HEK293 (cell line): ENCODE data around the gene KIRREL3.
"Not testable (repeated sequence)": the region's sequence is repeated elsewhere in the genome, so short reads cannot be mapped to it uniquely, and the experiment has no call there.

Source experiments
- CTCF ChIA-PET: fragments of 350-600 bp; formaldehyde crosslinking; extraction: SDS; loops from one replicate; lab custom pipeline; 2021; ENCODE audit warnings: antibody characterized with exemption; lab: Yijun Ruan, JAX
- POLR2A ChIA-PET: fragments of 300-600 bp; formaldehyde crosslinking; extraction: SDS; loops from one replicate; lab custom pipeline; 2020; ENCODE audit warnings: antibody characterized with exemption, inconsistent platforms; lab: Yijun Ruan, JAX
- H3K27ac ChIP-seq: fragments of 200-500 bp; sonication (Bioruptor generic); 2 replicates; pipeline ENCODE4 v1.5.1; 2014; ENCODE audit warnings: low read depth, low read length, control low read depth, inconsistent platforms; ENCODE audit errors: extremely low read depth
- H3K36me3 ChIP-seq, 2 experiments: fragments of 200-500 bp in 1 of 2; sonication (Bioruptor generic) in 1 of 2; 1 replicate in 1 of 2; 2 replicates in 1 of 2; pipeline ENCODE4 v1.5.1; 2014 to 2017; ENCODE audit warnings: inconsistent platforms in 2 of 2, low read length in 2 of 2; ENCODE audit not compliant: control insufficient read depth in 2 of 2, insufficient read depth in 1 of 2
- H3K4me1 ChIP-seq: fragments of 200-500 bp; sonication (Bioruptor generic); 2 replicates; pipeline ENCODE4 v1.5.1; 2014; ENCODE audit warnings: mild to moderate bottlenecking, low read length, inconsistent platforms; ENCODE audit not compliant: control insufficient read depth, insufficient read depth
- H3K4me3 ChIP-seq: 2 replicates; pipeline ENCODE4 v1.5.1; 2011; ENCODE audit warnings: low read depth, mild to moderate bottlenecking, control low read depth, low read length, moderate library complexity
- H3K9me3 ChIP-seq: fragments of 200-500 bp; sonication (Bioruptor generic); 2 replicates; pipeline ENCODE4 v1.5.1; 2014; ENCODE audit warnings: low read depth, low read length, inconsistent platforms; ENCODE audit not compliant: control insufficient read depth, insufficient read depth
- SCRT1 ChIP-seq: fragments of 450-650 bp; formaldehyde crosslinking; IDR thresholded peaks from 2 replicates; pipeline ENCODE4 v1.5.1; 2016; ENCODE audit warnings: missing biosample characterization, missing genetic modification characterization, borderline replicate concordance
- ZNF112 ChIP-seq: fragments of 450-650 bp; formaldehyde crosslinking; IDR thresholded peaks from 2 replicates; pipeline ENCODE4 v1.5.0; 2017; ENCODE audit warnings: missing biosample characterization, missing genetic modification characterization
- ZNF214 ChIP-seq: fragments of 450-650 bp; formaldehyde crosslinking; IDR thresholded peaks from 2 replicates; pipeline ENCODE4 v1.5.1; 2017; ENCODE audit warnings: missing biosample characterization, mild to moderate bottlenecking, missing genetic modification characterization, borderline replicate concordance
- ZNF221 ChIP-seq: fragments of 450-650 bp; formaldehyde crosslinking; IDR thresholded peaks from 2 replicates; pipeline ENCODE4 v1.5.1; 2017; ENCODE audit warnings: missing biosample characterization, missing genetic modification characterization, borderline replicate concordance
- ZNF23 ChIP-seq: fragments of 450-650 bp; formaldehyde crosslinking; IDR thresholded peaks from 2 replicates; pipeline ENCODE4 v1.5.1; 2016; ENCODE audit warnings: missing biosample characterization, missing genetic modification characterization, borderline replicate concordance
- ZNF248 ChIP-seq: fragments of 450-650 bp; formaldehyde crosslinking; IDR thresholded peaks from 2 replicates; pipeline ENCODE4 v1.5.1; 2017; ENCODE audit warnings: missing biosample characterization, missing genetic modification characterization
- ZNF350 ChIP-seq: fragments of 450-650 bp; formaldehyde crosslinking; IDR thresholded peaks from 2 replicates; pipeline ENCODE4 v1.5.0; 2017; ENCODE audit warnings: missing biosample characterization, mild to moderate bottlenecking, missing genetic modification characterization
- ZNF423 ChIP-seq: fragments of 450-650 bp; formaldehyde crosslinking; IDR thresholded peaks from 2 replicates; pipeline ENCODE4 v1.5.1; 2016; ENCODE audit warnings: missing biosample characterization, missing genetic modification characterization
- ZNF449 ChIP-seq: fragments of 450-650 bp; formaldehyde crosslinking; IDR thresholded peaks from 2 replicates; pipeline ENCODE4 v1.5.1; 2017; ENCODE audit warnings: missing biosample characterization, mild to moderate bottlenecking, missing genetic modification characterization, moderate library complexity
- ZNF549 ChIP-seq: fragments of 450-650 bp; IDR thresholded peaks from 2 replicates; pipeline ENCODE4 v1.5.1; 2018; ENCODE audit warnings: missing biosample characterization, missing genetic modification characterization, mild to moderate bottlenecking, inconsistent platforms, moderate library complexity
- ZNF571 ChIP-seq: fragments of 450-650 bp; formaldehyde crosslinking; IDR thresholded peaks from 2 replicates; pipeline ENCODE4 v1.5.0; 2017; ENCODE audit warnings: missing biosample characterization, missing genetic modification characterization
- ZNF610 ChIP-seq: fragments of 450-650 bp; formaldehyde crosslinking; IDR thresholded peaks from 2 replicates; pipeline ENCODE4 v1.5.1; 2016; ENCODE audit warnings: missing biosample characterization, missing genetic modification characterization, borderline replicate concordance
- ZNF624 ChIP-seq: fragments of 450-650 bp; formaldehyde crosslinking; IDR thresholded peaks from 2 replicates; pipeline ENCODE4 v1.5.1; 2017; ENCODE audit warnings: missing biosample characterization, missing genetic modification characterization
- ZNF664 ChIP-seq: fragments of 450-650 bp; formaldehyde crosslinking; IDR thresholded peaks from 2 replicates; pipeline ENCODE4 v1.5.1; 2016; ENCODE audit warnings: missing biosample characterization, missing genetic modification characterization
- ZSCAN16 ChIP-seq: fragments of 450-650 bp; formaldehyde crosslinking; IDR thresholded peaks from 2 replicates; pipeline ENCODE4 v1.5.1; 2016; ENCODE audit warnings: missing biosample characterization, missing genetic modification characterization
- ZXDB ChIP-seq: fragments of 450-650 bp; formaldehyde crosslinking; IDR thresholded peaks from 2 replicates; pipeline ENCODE4 v1.5.1; 2016; ENCODE audit warnings: missing biosample characterization, missing genetic modification characterization
- TF ChIP-seq, protein P1 (sequence below): fragments of 450-650 bp; formaldehyde crosslinking; IDR thresholded peaks from 2 replicates; pipeline ENCODE4 v1.5.1; 2016; ENCODE audit warnings: missing biosample characterization, missing genetic modification characterization
- TF ChIP-seq, protein P2 (sequence below): fragments of 450-650 bp; formaldehyde crosslinking; IDR thresholded peaks from 2 replicates; pipeline ENCODE4 v1.5.1; 2016; ENCODE audit warnings: missing biosample characterization, missing genetic modification characterization
- TF ChIP-seq, protein P3 (sequence below): fragments of 450-650 bp; formaldehyde crosslinking; IDR thresholded peaks from 2 replicates; pipeline ENCODE4 v1.5.1; 2016; ENCODE audit warnings: missing biosample characterization, missing genetic modification characterization

The KIRREL3 gene

GRCh38 chr11:126398296-126398695, 602.3 kb downstream of the KIRREL3 start:
- H3K36me3 ChIP-seq: no peaks in the 10 kb centered on the region
- no peaks in the 10 kb centered on the region for H3K4me1 ChIP-seq
- no peaks in the 10 kb centered on the region for H3K9me3 ChIP-seq
- POLR2A ChIA-PET: no interaction called here
- H3K4me3 ChIP-seq: no peak overlapping the region
- CTCF ChIA-PET: no interaction called here
- no peak overlapping the region for H3K27ac ChIP-seq
- TF ChIP-seq ZNF112 (tag by site-specific recombination) (no peak), ZNF549 (tag by site-specific recombination) (no peak), ZNF221 (tag by site-specific recombination) (no peak), ZSCAN16 (tag by site-specific recombination) (no peak)

DNA sequence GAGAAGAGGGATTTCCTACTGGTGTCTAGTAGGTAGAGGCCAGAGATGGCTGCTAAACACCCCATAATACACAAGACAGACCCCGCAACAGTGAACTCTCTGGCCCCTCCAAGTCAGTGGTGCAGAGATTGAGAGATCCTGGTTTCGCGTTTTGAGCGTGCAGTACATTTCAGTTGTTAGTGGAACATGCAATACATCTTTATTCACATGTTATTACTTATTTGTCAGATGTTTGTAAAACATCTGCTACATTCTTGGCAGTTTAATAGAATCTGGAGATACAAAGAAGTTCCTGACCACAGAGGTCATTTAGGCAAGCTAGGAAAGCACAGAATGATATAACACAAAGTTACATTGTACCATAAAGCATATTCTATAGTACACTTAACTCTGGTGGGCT, 603.6 kb downstream of the KIRREL3 start:
- H3K9me3 ChIP-seq: no peaks in the 10 kb centered on the region
- POLR2A ChIA-PET: no interaction called here
- H3K27ac ChIP-seq: no peak overlapping the region
- CTCF ChIA-PET: no interaction called here
- TF ChIP-seq ZNF664 (no peak), ZNF23 (tag by site-specific recombination) (no peak), ZNF248 (no peak), ZNF610 (tag by site-specific recombination) (no peak), ZNF350 (tag by site-specific recombination) (no peak), ZNF449 (no peak), ZNF423 (no peak), ZNF571 (tag by site-specific recombination) (no peak), SCRT1 (tag by site-specific recombination) (no peak), ZNF214 (tag by site-specific recombination) (no peak), ZXDB (tag by site-specific recombination) (no peak), ZNF624 (tag by site-specific recombination) (no peak)
- TF ChIP-seq, protein P1, sequence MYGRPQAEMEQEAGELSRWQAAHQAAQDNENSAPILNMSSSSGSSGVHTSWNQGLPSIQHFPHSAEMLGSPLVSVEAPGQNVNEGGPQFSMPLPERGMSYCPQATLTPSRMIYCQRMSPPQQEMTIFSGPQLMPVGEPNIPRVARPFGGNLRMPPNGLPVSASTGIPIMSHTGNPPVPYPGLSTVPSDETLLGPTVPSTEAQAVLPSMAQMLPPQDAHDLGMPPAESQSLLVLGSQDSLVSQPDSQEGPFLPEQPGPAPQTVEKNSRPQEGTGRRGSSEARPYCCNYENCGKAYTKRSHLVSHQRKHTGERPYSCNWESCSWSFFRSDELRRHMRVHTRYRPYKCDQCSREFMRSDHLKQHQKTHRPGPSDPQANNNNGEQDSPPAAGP (tag by site-specific recombination): no peak
- TF ChIP-seq, protein P2, sequence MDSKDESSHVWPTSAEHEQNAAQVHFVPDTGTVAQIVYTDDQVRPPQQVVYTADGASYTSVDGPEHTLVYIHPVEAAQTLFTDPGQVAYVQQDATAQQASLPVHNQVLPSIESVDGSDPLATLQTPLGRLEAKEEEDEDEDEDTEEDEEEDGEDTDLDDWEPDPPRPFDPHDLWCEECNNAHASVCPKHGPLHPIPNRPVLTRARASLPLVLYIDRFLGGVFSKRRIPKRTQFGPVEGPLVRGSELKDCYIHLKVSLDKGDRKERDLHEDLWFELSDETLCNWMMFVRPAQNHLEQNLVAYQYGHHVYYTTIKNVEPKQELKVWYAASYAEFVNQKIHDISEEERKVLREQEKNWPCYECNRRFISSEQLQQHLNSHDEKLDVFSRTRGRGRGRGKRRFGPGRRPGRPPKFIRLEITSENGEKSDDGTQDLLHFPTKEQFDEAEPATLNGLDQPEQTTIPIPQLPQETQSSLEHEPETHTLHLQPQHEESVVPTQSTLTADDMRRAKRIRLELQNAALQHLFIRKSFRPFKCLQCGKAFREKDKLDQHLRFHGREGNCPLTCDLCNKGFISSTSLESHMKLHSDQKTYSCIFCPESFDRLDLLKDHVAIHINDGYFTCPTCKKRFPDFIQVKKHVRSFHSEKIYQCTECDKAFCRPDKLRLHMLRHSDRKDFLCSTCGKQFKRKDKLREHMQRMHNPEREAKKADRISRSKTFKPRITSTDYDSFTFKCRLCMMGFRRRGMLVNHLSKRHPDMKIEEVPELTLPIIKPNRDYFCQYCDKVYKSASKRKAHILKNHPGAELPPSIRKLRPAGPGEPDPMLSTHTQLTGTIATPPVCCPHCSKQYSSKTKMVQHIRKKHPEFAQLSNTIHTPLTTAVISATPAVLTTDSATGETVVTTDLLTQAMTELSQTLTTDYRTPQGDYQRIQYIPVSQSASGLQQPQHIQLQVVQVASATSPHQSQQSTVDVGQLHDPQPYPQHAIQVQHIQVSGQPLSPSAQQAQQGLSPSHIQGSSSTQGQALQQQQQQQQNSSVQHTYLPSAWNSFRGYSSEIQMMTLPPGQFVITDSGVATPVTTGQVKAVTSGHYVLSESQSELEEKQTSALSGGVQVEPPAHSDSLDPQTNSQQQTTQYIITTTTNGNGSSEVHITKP (tag by site-specific recombination): no peak
- TF ChIP-seq, protein P3, sequence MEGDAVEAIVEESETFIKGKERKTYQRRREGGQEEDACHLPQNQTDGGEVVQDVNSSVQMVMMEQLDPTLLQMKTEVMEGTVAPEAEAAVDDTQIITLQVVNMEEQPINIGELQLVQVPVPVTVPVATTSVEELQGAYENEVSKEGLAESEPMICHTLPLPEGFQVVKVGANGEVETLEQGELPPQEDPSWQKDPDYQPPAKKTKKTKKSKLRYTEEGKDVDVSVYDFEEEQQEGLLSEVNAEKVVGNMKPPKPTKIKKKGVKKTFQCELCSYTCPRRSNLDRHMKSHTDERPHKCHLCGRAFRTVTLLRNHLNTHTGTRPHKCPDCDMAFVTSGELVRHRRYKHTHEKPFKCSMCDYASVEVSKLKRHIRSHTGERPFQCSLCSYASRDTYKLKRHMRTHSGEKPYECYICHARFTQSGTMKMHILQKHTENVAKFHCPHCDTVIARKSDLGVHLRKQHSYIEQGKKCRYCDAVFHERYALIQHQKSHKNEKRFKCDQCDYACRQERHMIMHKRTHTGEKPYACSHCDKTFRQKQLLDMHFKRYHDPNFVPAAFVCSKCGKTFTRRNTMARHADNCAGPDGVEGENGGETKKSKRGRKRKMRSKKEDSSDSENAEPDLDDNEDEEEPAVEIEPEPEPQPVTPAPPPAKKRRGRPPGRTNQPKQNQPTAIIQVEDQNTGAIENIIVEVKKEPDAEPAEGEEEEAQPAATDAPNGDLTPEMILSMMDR (tag by site-specific recombination): no peak
- H3K4me1 ChIP-seq: no peaks in the 10 kb centered on the region
- H3K36me3 ChIP-seq: no peaks in the 10 kb centered on the region
- H3K4me3 ChIP-seq: no peak overlapping the region

- H3K4me1 ChIP-seq, POLR2A ChIA-PET, H3K4me3 ChIP-seq, H3K36me3 ChIP-seq, CTCF ChIA-PET, H3K27ac ChIP-seq, H3K9me3 ChIP-seq: not testable (repeated sequence)
Measured at GRCh38 chr11:126396266-126396665, 604.3 kb downstream of the KIRREL3 start.

DNA sequence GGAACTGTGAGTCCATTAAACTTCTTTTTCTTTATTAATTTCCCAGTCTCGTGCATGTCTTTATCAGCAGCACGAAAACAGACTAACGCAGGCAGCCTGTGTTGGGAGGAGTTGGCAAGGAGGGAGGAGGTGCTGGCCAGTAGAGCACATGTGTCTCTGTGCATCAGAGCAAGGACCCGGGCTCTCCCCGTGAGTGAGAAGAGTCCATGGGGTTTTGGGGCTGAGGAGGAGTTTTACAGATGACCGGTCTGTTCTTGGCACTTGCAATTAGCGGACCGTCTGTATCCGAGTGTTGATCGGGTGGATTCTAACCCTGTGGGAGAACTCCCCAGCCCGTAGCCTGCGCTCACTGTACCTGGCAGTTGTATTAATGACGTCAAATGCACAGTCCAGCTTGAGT, 604.8 kb downstream of the KIRREL3 start:
- POLR2A ChIA-PET, H3K36me3 ChIP-seq, H3K9me3 ChIP-seq, H3K4me3 ChIP-seq, H3K4me1 ChIP-seq, H3K27ac ChIP-seq: not testable (repeated sequence)
- CTCF ChIA-PET: interaction anchor here (0.9 kb wide), 1 partner anchor 84 kb away, joined by 3 read pairs; no protein-coding TSS in a partner anchor
